Neural progenitor cell (in vitro differentiated cells): ENCODE data around the gene ANKMY1.

ENCODE experiments used
- CTCF ChIP-seq: fragments of 200-600 bp; sonication (generic); IDR thresholded peaks from 2 replicates; pipeline ENCODE4 v1.5.1; 2017; ENCODE audit warnings: antibody characterized with exemption, mild to moderate bottlenecking
- EZH2 ChIP-seq: fragments of 200-600 bp; sonication (generic); IDR thresholded peaks from 2 replicates; pipeline ENCODE4 v1.6.1; 2017; ENCODE audit warnings: antibody characterized with exemption, mild to moderate bottlenecking, moderate library complexity

- TF ChIP-seq CTCF (no peak), EZH2 (no peak)
These were observed 109.9 kb downstream of the ANKMY1 start for GRCh38 chr2:240447934-240448333.
